ENCODE measurements around the gene SLFN5. TPM values are rescaled to one million over a fixed set of nuclear protein-coding genes. Genes with fewer than 3 reads are reported as not detected.

Gene SLFN5
- total and polyA plus RNA-seq, 2 donors (not counting 1 experiment from before 2014, with no cell fraction given): 101 to 170 TPM

DNA sequence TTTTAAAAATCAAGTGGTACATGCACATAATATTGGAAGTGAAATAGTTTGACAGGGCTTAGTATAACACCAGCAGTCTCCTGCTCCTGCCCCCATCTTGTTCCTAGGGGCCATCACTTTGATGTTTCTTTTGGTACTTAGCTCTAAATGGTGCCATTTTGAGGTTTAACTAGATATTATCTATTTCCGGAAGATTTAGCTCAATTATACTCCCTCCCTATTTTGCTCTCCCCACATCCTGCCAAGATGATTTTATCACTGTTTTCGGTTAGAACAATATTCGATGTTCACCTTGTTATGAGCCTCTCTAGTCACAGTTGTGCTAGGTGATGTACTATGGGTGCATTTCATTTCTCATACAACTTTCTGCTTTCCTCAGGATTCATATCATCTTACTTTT lies 28.7 kb upstream of the SLFN5 start:
- no peak for DNase-seq (ENCODE audit: low read depth in 2 of 2)
- H3K27me3 ChIP-seq (ENCODE audit: control insufficient read depth, insufficient read depth, low read length): peaks cover 2% of the 10 kb centered on the region
- H2AFZ ChIP-seq (ENCODE audit: low read length): no peak overlapping the region
- no peak overlapping the region for H3K9ac ChIP-seq (ENCODE audit: insufficient read depth, low read length)
- H3K9me3 ChIP-seq (ENCODE audit: control insufficient read depth, insufficient read depth, low read depth, low read length): no peaks in the 10 kb centered on the region
- H3K4me1 ChIP-seq (ENCODE audit: control insufficient read depth, extremely low read depth, insufficient read depth, low read length): no peaks in the 10 kb centered on the region
- no peaks in the 10 kb centered on the region for H4K20me1 ChIP-seq (ENCODE audit: control insufficient read depth, extremely low read depth, insufficient read depth, low read length)
- TF ChIP-seq EZH2 (IDR thresholded peaks at IDR 0.05; ENCODE audit: low read length, missing control alignments): no peak
- TF ChIP-seq, protein P1, sequence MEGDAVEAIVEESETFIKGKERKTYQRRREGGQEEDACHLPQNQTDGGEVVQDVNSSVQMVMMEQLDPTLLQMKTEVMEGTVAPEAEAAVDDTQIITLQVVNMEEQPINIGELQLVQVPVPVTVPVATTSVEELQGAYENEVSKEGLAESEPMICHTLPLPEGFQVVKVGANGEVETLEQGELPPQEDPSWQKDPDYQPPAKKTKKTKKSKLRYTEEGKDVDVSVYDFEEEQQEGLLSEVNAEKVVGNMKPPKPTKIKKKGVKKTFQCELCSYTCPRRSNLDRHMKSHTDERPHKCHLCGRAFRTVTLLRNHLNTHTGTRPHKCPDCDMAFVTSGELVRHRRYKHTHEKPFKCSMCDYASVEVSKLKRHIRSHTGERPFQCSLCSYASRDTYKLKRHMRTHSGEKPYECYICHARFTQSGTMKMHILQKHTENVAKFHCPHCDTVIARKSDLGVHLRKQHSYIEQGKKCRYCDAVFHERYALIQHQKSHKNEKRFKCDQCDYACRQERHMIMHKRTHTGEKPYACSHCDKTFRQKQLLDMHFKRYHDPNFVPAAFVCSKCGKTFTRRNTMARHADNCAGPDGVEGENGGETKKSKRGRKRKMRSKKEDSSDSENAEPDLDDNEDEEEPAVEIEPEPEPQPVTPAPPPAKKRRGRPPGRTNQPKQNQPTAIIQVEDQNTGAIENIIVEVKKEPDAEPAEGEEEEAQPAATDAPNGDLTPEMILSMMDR (conservative IDR thresholded peaks at IDR 0.05 in 1 of 2, IDR thresholded peaks at IDR 0.05 in 1 of 2; ENCODE audit: low read depth in 1 of 2, low read length in 2 of 2): no peak
- no peaks in the 10 kb centered on the region for H3K79me2 ChIP-seq (ENCODE audit: control insufficient read depth, insufficient read depth, low read length)
- no peaks in the 10 kb centered on the region for H3K36me3 ChIP-seq (ENCODE audit: control insufficient read depth, insufficient read depth, low read length)
- H3K4me2 ChIP-seq (ENCODE audit: extremely low read depth, insufficient read depth, low read length): no peak overlapping the region
- no peak overlapping the region for H3K4me3 ChIP-seq (replicated peaks in 1 of 4; ENCODE audit: control extremely low read depth in 1 of 4, insufficient read depth in 1 of 4, low read depth in 3 of 4, low read length in 4 of 4)
- no peak overlapping the region for H3K27ac ChIP-seq (ENCODE audit: insufficient read depth, low read length)

GRCh38 chr17:35214631-35215273 lies 28.1 kb upstream of the SLFN5 start:
- H3K27ac ChIP-seq (ENCODE audit: insufficient read depth, low read length): no peak overlapping the region
- H3K9me3 ChIP-seq (ENCODE audit: control insufficient read depth, insufficient read depth, low read depth, low read length): no peaks in the 10 kb centered on the region
- no peak overlapping the region for H3K9ac ChIP-seq (ENCODE audit: insufficient read depth, low read length)
- H3K4me3 ChIP-seq (replicated peaks in 1 of 4; ENCODE audit: control extremely low read depth in 1 of 4, insufficient read depth in 1 of 4, low read depth in 3 of 4, low read length in 4 of 4): no peak overlapping the region
- no peaks in the 10 kb centered on the region for H3K79me2 ChIP-seq (ENCODE audit: control insufficient read depth, insufficient read depth, low read length)
- no peaks in the 10 kb centered on the region for H3K4me1 ChIP-seq (ENCODE audit: control insufficient read depth, extremely low read depth, insufficient read depth, low read length)
- peaks cover 2% of the 10 kb centered on the region for H3K27me3 ChIP-seq (ENCODE audit: control insufficient read depth, insufficient read depth, low read length)
- H2AFZ ChIP-seq (ENCODE audit: low read length): no peak overlapping the region
- no peaks in the 10 kb centered on the region for H4K20me1 ChIP-seq (ENCODE audit: control insufficient read depth, extremely low read depth, insufficient read depth, low read length)
- H3K4me2 ChIP-seq (ENCODE audit: extremely low read depth, insufficient read depth, low read length): no peak overlapping the region
- no peaks in the 10 kb centered on the region for H3K36me3 ChIP-seq (ENCODE audit: control insufficient read depth, insufficient read depth, low read length)
- TF ChIP-seq, protein P1 (conservative IDR thresholded peaks at IDR 0.05 in 1 of 2, IDR thresholded peaks at IDR 0.05 in 1 of 2; ENCODE audit: low read depth in 1 of 2, low read length in 2 of 2): no peak
- no peak for TF ChIP-seq EZH2 (IDR thresholded peaks at IDR 0.05; ENCODE audit: low read length, missing control alignments)
- no peak for DNase-seq (ENCODE audit: low read depth in 2 of 2)

DNA sequence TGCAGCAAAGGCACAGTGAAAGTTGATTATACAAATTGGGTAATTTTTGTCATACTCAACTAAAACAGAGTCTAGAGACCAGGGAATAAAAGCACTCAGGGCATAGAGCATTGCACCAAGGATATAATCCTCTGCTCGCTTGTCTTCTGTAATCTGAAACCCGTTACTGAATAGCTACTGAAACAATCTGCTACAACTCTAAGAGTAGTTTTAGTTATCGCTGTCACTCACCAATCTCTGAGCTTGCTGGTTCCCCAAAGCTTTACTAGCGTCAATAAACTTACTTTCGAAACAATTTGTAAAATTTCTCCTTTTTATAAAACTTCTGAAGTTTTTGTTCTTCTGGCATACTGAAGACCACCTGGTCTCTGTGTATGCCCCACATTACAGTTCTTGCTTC lies 25.8 kb upstream of the SLFN5 start:
- Histone ChIP-seq H3K36me3 (ENCODE audit: control insufficient read depth, insufficient read depth, low read length) (no peaks in the 10 kb centered on the region), H4K20me1 (ENCODE audit: control insufficient read depth, extremely low read depth, insufficient read depth, low read length) (no peaks in the 10 kb centered on the region), H3K4me3 (replicated peaks in 1 of 4; ENCODE audit: control extremely low read depth in 1 of 4, insufficient read depth in 1 of 4, low read depth in 3 of 4, low read length in 4 of 4) (no peak overlapping the region), H3K9me3 (ENCODE audit: control insufficient read depth, insufficient read depth, low read depth, low read length) (no peaks in the 10 kb centered on the region), H3K27ac (ENCODE audit: insufficient read depth, low read length) (no peak overlapping the region), H3K9ac (ENCODE audit: insufficient read depth, low read length) (no peak overlapping the region), H3K4me1 (ENCODE audit: control insufficient read depth, extremely low read depth, insufficient read depth, low read length) (no peaks in the 10 kb centered on the region), H3K4me2 (ENCODE audit: extremely low read depth, insufficient read depth, low read length) (no peak overlapping the region), H2AFZ (ENCODE audit: low read length) (no peak overlapping the region), H3K27me3 (ENCODE audit: control insufficient read depth, insufficient read depth, low read length) (peaks cover 2% of the 10 kb centered on the region), H3K79me2 (ENCODE audit: control insufficient read depth, insufficient read depth, low read length) (no peaks in the 10 kb centered on the region)
- DNase-seq (ENCODE audit: low read depth in 2 of 2): no peak
- no peak for TF ChIP-seq EZH2 (IDR thresholded peaks at IDR 0.05; ENCODE audit: low read length, missing control alignments)
- TF ChIP-seq, protein P1 (conservative IDR thresholded peaks at IDR 0.05 in 1 of 2, IDR thresholded peaks at IDR 0.05 in 1 of 2; ENCODE audit: low read depth in 1 of 2, low read length in 2 of 2): no peak
